CD4-positive, alpha-beta T cell (primary cell): ENCODE results near the gene PDE8A. TPM values are rescaled to one million over a fixed set of nuclear protein-coding genes. Genes with fewer than 3 reads are reported as not detected.

Source experiments
- ATAC-seq: fragments of 200-7000 bp; cut with Tn5 transposase; one replicate; pipeline ENCODE4 v1.10.0; 2022; ENCODE audit warnings: mild to moderate bottlenecking; ENCODE audit not compliant: poor library complexity
- CTCF ChIA-PET: fragments of 350-600 bp; sonication (Branson Sonifier 250); formaldehyde crosslinking; loops from one replicate; lab custom pipeline; 2021; ENCODE audit warnings: antibody characterized with exemption, inconsistent platforms; lab: Charles Lee
- POLR2A ChIA-PET: fragments of 350-600 bp; sonication (Branson Sonifier 250); formaldehyde crosslinking; loops from one replicate; lab custom pipeline; 2021; ENCODE audit warnings: antibody characterized with exemption, inconsistent platforms; lab: Charles Lee
- DNase-seq, 14 experiments: peaks; one replicate each; pipeline ENCODE4 v3.0.0-alpha.2; 2013 to 2020; ENCODE audit warnings: mixed read lengths in 2 of 14
- H3K27ac ChIP-seq, 2 donors: one replicate each; pipeline versions ENCODE4 v1.5.1 to v1.7.0; 2013; ENCODE audit warnings: low read length in 2 of 2, low read depth in 1 of 2, mild to moderate bottlenecking in 1 of 2
- H3K27me3 ChIP-seq, 2 experiments: 1 replicate in 1 of 2; 2 replicates in 1 of 2; pipeline versions ENCODE4 v1.6.1 to v1.7.0; 2013; ENCODE audit warnings: low read length in 2 of 2, control low read depth in 1 of 2, mild to moderate bottlenecking in 1 of 2, moderate library complexity in 1 of 2; ENCODE audit not compliant: insufficient read depth in 2 of 2, control insufficient read depth in 1 of 2
- H3K36me3 ChIP-seq: one replicate; pipeline ENCODE4 v1.6.1; 2013; ENCODE audit warnings: low read length, control low read depth; ENCODE audit not compliant: insufficient read depth
- H3K4me1 ChIP-seq: one replicate; pipeline ENCODE4 v1.6.1; 2013; ENCODE audit warnings: low read length, control low read depth; ENCODE audit not compliant: insufficient read depth
- H3K4me3 ChIP-seq: one replicate; pipeline ENCODE4 v1.5.1; 2013; ENCODE audit warnings: mild to moderate bottlenecking, low read length, moderate library complexity
- H3K9me3 ChIP-seq, 2 experiments: 1 replicate in 1 of 2; 2 replicates in 1 of 2; pipeline versions ENCODE4 v1.6.1 to v1.7.0; 2013; ENCODE audit warnings: low read length in 2 of 2, mild to moderate bottlenecking in 2 of 2, control low read depth in 1 of 2, moderate library complexity in 1 of 2; ENCODE audit not compliant: control insufficient read depth in 1 of 2, insufficient read depth in 1 of 2
- H3K27ac Mint-ChIP-seq: one replicate; pipeline ENCODE4 v1.8.0; 2020; ENCODE audit warnings: mixed read lengths
- H3K27me3 Mint-ChIP-seq: one replicate; pipeline ENCODE4 v1.8.0; 2021; ENCODE audit warnings: mixed read lengths
- H3K36me3 Mint-ChIP-seq: one replicate; pipeline ENCODE4 v1.8.0; 2021; ENCODE audit warnings: low read depth, mixed read lengths
- H3K4me1 Mint-ChIP-seq: one replicate; pipeline ENCODE4 v1.8.0; 2021; ENCODE audit warnings: low read depth, mixed read lengths
- H3K4me3 Mint-ChIP-seq: one replicate; pipeline ENCODE4 v1.8.0; 2020; ENCODE audit warnings: mild to moderate bottlenecking, mixed read lengths
- H3K9me3 Mint-ChIP-seq: one replicate; pipeline ENCODE4 v1.8.0; 2020; ENCODE audit warnings: mixed read lengths
- intact Hi-C, 2 experiments: fragments of 100-400 bp; cut with DNase I in 1 of 2; cut with micrococcal nuclease in 1 of 2; formaldehyde crosslinking; loops; one replicate each; pipeline versions ENCODE4 v1.15.1 to v1.9.0; 2023 to 2025; cut with DNase I, micrococcal nuclease
- total RNA-seq, 174 experiments: library from RNA in 2 of 174; stranded (reverse) in 2 of 174; gene quantifications; one replicate each; pipeline ENCODE4 v1.2.3 and lab custom pipeline; 2021 to 2026
- TF ChIP-seq, protein P1 (sequence below): fragments of 200-600 bp; IDR thresholded peaks from one replicate; pipeline ENCODE4 v1.8.0; 2022; ENCODE audit warnings: antibody characterized with exemption, mild to moderate bottlenecking

The PDE8A gene
- total RNA-seq, 2 experiments from 2014 or later = 29.8 to 34.3 TPM

DNA sequence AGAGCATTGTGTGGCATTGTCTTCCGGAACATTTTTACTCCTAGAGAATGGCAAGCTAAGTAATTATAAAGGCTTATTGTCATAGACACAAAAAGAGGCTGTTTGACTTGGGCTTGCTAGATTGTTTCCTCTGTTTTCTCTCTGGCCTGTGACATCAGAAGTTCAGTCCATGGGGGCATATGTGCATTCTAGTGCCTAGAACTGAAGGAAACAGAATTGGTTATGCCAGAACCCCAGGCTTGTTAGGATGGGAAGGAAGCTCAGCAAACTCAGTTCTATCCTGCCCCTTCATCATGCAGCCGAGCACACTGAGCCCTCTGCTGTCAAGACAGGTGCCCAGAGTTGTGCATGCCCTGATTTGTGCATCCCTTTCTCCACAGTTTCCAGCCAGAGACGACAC lies 131.3 kb downstream of the PDE8A start:
- no peaks in the 10 kb centered on the region for H3K27me3 Mint-ChIP-seq
- Histone ChIP-seq H3K4me3 (no peak overlapping the region), H3K27me3 (no peaks in the 10 kb centered on the region), H3K4me1 (no peaks in the 10 kb centered on the region), H3K36me3 (peaks cover 38% of the 10 kb centered on the region), H3K9me3 (no peaks in the 10 kb centered on the region), H3K27ac (no peak overlapping the region)
- DNase-seq (no peak), ATAC-seq (no peak)
- no peak overlapping the region for H3K4me3 Mint-ChIP-seq
- H3K4me1 Mint-ChIP-seq = no peaks in the 10 kb centered on the region
- H3K9me3 Mint-ChIP-seq = no peaks in the 10 kb centered on the region
- CTCF ChIA-PET = no interaction called here
- no peak overlapping the region for H3K27ac Mint-ChIP-seq
- POLR2A ChIA-PET = no interaction called here
- TF ChIP-seq, protein P1, sequence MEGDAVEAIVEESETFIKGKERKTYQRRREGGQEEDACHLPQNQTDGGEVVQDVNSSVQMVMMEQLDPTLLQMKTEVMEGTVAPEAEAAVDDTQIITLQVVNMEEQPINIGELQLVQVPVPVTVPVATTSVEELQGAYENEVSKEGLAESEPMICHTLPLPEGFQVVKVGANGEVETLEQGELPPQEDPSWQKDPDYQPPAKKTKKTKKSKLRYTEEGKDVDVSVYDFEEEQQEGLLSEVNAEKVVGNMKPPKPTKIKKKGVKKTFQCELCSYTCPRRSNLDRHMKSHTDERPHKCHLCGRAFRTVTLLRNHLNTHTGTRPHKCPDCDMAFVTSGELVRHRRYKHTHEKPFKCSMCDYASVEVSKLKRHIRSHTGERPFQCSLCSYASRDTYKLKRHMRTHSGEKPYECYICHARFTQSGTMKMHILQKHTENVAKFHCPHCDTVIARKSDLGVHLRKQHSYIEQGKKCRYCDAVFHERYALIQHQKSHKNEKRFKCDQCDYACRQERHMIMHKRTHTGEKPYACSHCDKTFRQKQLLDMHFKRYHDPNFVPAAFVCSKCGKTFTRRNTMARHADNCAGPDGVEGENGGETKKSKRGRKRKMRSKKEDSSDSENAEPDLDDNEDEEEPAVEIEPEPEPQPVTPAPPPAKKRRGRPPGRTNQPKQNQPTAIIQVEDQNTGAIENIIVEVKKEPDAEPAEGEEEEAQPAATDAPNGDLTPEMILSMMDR = no peak
- intact Hi-C loops = no loop called here
- H3K36me3 Mint-ChIP-seq = peaks cover 54% of the 10 kb centered on the region

DNA sequence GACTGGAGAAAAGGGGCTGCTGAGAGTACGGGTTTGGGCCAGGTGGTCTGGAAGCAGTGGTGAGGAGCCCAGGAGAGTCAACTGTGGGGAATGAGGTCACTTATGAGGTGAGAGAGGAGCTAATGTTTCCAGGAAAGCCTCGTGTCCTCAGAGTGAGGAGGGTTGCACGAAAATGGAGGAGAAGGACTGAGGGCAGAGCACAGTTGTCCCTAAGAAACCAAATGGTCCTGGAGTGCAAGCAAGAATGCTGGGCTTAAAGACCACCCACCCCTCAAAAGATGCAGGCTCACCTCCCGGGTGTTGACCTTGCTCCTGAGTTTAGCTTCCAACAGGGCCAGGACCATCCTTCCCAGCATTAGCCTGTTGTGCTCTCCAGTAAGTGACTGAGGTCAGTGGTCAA lies 133.2 kb downstream of the PDE8A start:
- no peak overlapping the region for H3K27ac ChIP-seq
- H3K27me3 Mint-ChIP-seq = no peaks in the 10 kb centered on the region

DNA sequence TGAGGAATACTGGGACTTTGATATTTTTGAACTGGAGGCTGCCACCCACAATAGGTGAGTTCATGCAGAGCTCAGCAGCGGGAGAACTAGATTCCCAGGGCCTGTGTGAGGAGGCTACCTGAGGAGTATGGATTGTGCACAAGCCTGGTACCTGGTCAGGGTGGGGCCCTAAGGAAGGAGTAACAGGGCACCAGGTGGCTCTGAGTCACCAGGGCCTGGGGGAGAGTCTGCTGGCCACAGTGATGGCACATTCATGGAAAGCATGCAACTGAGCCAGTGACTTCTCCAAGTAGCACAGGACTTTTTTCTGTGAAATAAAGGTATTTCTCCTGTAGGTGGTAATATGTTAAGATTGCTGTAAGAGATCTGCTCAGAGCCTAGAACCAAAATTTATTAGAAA lies 134.4 kb downstream of the PDE8A start:
- Histone ChIP-seq H3K27me3 (no peaks in the 10 kb centered on the region), H3K27ac (no peak overlapping the region), H3K9me3 (no peaks in the 10 kb centered on the region), H3K36me3 (peaks cover 49% of the 10 kb centered on the region), H3K4me1 (no peaks in the 10 kb centered on the region), H3K4me3 (no peak overlapping the region)
- ChIA-PET POLR2A (no interaction called here), CTCF (no interaction called here)
- H3K4me3 Mint-ChIP-seq = no peak overlapping the region
- H3K9me3 Mint-ChIP-seq = no peaks in the 10 kb centered on the region
- no peaks in the 10 kb centered on the region for H3K27me3 Mint-ChIP-seq
- DNase-seq (no peak), ATAC-seq (no peak)
- H3K36me3 Mint-ChIP-seq = peaks cover 68% of the 10 kb centered on the region
- TF ChIP-seq, protein P1 = no peak
- H3K27ac Mint-ChIP-seq = no peak overlapping the region
- intact Hi-C loops = no loop called here
- no peaks in the 10 kb centered on the region for H3K4me1 Mint-ChIP-seq

More for the DNA sequence above, 133.2 kb downstream of the PDE8A start:
- Mint-ChIP-seq H3K9me3 (no peaks in the 10 kb centered on the region), H3K4me1 (no peaks in the 10 kb centered on the region), H3K36me3 (peaks cover 59% of the 10 kb centered on the region), H3K4me3 (no peak overlapping the region), H3K27ac (no peak overlapping the region)
- TF ChIP-seq, protein P1 = no peak
- intact Hi-C loops = no loop called here
- no peak overlapping the region for H3K4me3 ChIP-seq
- peaks cover 44% of the 10 kb centered on the region for H3K36me3 ChIP-seq
- CTCF ChIA-PET = no interaction called here
- POLR2A ChIA-PET = no interaction called here
- H3K27me3 ChIP-seq = no peaks in the 10 kb centered on the region
- DNase-seq (no peak), ATAC-seq (no peak)
- no peaks in the 10 kb centered on the region for H3K9me3 ChIP-seq
- no peaks in the 10 kb centered on the region for H3K4me1 ChIP-seq
